ENCODE data around the gene ACMSD. TPM values are rescaled to one million over a fixed set of nuclear protein-coding genes. Genes with fewer than 3 reads are reported as not detected.
"Not testable (repeated sequence)": the region's sequence is repeated elsewhere in the genome, so short reads cannot be mapped to it uniquely, and the experiment has no call there.

The ACMSD gene
- total RNA-seq, 4 donors from 2014 or later, result 1.2 TPM; not detected in 3

GRCh38 chr2:134842930-134843490 lies 4.6 kb downstream of the ACMSD start:
- Histone ChIP-seq H3K4me3 (no peak overlapping the region), H3K36me3 (no peaks in the 10 kb centered on the region), H3K4me1 (no peaks in the 10 kb centered on the region), H3K27me3 (no peaks in the 10 kb centered on the region), H3K27ac (no peak overlapping the region), H3K9me3 (no peaks in the 10 kb centered on the region)
- no peak for DNase-seq
- TF ChIP-seq POLR2A (IDR thresholded peaks at IDR 0.05) (no peak), CTCF (IDR thresholded peaks at IDR 0.05) (no peak)

- Histone ChIP-seq H3K9me3 (no peaks in the 10 kb centered on the region), H3K36me3 (no peaks in the 10 kb centered on the region), H3K27ac (no peak overlapping the region), H3K4me3 (no peak overlapping the region), H3K27me3 (no peaks in the 10 kb centered on the region), H3K4me1 (no peaks in the 10 kb centered on the region)
- no peak for DNase-seq
- TF ChIP-seq CTCF (IDR thresholded peaks at IDR 0.05), result no peak
- TF ChIP-seq POLR2A (IDR thresholded peaks at IDR 0.05), result no peak
These were observed 5.6 kb downstream of the ACMSD start for GRCh38 chr2:134843968-134844367.

- TF ChIP-seq POLR2A (IDR thresholded peaks at IDR 0.05), result no peak
- no peak for TF ChIP-seq CTCF (IDR thresholded peaks at IDR 0.05)
- Histone ChIP-seq H3K9me3 (no peaks in the 10 kb centered on the region), H3K36me3 (no peaks in the 10 kb centered on the region)
These were observed 6.6 kb downstream of the ACMSD start for GRCh38 chr2:134845028-134845427.

GRCh38 chr2:134845719-134846118 lies 7.3 kb downstream of the ACMSD start:
- Histone ChIP-seq H3K27me3 (no peaks in the 10 kb centered on the region), H3K36me3 (no peaks in the 10 kb centered on the region), H3K4me3 (no peak overlapping the region), H3K27ac (no peak overlapping the region), H3K9me3 (no peaks in the 10 kb centered on the region), H3K4me1 (no peaks in the 10 kb centered on the region)
- DNase-seq, result no peak
- TF ChIP-seq CTCF (IDR thresholded peaks at IDR 0.05), result no peak
- no peak for TF ChIP-seq POLR2A (IDR thresholded peaks at IDR 0.05)

More at GRCh38 chr2:134845028-134845427, 6.6 kb downstream of the ACMSD start:
- no peak for DNase-seq
- Histone ChIP-seq H3K4me3 (no peak overlapping the region), H3K27me3 (no peaks in the 10 kb centered on the region), H3K4me1 (no peaks in the 10 kb centered on the region), H3K27ac (no peak overlapping the region)

- Histone ChIP-seq H3K4me3 (no peak overlapping the region), H3K27me3 (no peaks in the 10 kb centered on the region), H3K36me3 (no peaks in the 10 kb centered on the region), H3K4me1 (no peaks in the 10 kb centered on the region), H3K9me3 (no peaks in the 10 kb centered on the region), H3K27ac (no peak overlapping the region)
- DNase-seq, result no peak
- no peak for TF ChIP-seq POLR2A (IDR thresholded peaks at IDR 0.05)
- no peak for TF ChIP-seq CTCF (IDR thresholded peaks at IDR 0.05)
These were observed 7.8 kb downstream of the ACMSD start for GRCh38 chr2:134846213-134846612.

- H3K27me3 ChIP-seq, H3K27ac ChIP-seq, DNase-seq, H3K4me3 ChIP-seq, H3K9me3 ChIP-seq, H3K4me1 ChIP-seq, H3K36me3 ChIP-seq: not testable (repeated sequence)
These were observed 9.2 kb downstream of the ACMSD start for GRCh38 chr2:134847582-134847981.
